Measurements from ENCODE around the gene ELL. TPM values are rescaled to one million over a fixed set of nuclear protein-coding genes. Genes with fewer than 3 reads are reported as not detected.

Gene ELL
- total and polyA plus RNA-seq, 9 of the 15 experiments (the other 6 are each of a cell fraction or from before 2014, with no cell fraction given) = 0.24 to 22.5 (median 4.1) TPM

DNA sequence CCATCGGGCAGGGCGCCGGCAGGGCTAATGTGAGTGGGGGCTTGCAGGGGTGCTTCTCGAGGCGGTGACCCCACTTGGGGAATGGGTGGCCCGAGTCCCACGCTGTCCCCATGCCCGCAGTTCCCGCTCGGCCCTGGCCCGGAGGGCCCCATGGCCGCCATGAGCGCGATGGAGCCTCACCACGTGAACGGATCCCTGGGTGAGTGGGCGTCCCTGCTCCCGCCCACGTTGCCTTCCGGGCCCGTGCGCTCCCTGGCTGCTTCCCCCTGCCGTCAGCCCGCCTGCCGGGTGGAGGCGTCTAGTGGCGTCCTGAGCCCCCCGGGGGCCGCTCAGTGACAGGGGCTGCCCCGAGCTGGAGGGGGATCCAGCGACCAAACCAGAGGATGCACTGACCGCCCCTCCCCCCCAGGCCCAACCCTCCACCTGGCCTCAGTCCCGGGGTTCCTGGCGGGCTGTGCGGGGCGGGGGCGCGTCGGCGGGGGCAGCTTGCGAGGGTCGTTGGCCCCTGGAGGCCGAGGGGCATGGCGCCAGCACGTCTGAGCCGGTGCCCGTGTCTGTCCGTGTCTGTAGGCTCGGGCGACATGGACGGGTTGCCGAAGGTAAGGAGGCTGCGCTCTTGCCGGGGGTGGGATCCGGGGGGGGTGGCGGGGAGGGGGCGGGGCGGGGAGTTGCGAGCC lies 88.7 kb downstream of the ELL start (continued):
- TF ChIP-seq, protein P1, sequence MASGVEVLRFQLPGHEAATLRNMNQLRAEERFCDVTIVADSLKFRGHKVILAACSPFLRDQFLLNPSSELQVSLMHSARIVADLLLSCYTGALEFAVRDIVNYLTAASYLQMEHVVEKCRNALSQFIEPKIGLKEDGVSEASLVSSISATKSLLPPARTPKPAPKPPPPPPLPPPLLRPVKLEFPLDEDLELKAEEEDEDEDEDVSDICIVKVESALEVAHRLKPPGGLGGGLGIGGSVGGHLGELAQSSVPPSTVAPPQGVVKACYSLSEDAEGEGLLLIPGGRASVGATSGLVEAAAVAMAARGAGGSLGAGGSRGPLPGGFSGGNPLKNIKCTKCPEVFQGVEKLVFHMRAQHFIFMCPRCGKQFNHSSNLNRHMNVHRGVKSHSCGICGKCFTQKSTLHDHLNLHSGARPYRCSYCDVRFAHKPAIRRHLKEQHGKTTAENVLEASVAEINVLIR (CRISPR knock-in tag; IDR thresholded peaks at IDR 0.05) = no peak
- TF ChIP-seq SRF (CRISPR knock-in tag; IDR thresholded peaks at IDR 0.05) (no peak), ZNF165 (CRISPR knock-in tag; IDR thresholded peaks at IDR 0.05; ENCODE audit: borderline replicate concordance) (no peak), KHSRP (IDR thresholded peaks at IDR 0.05) (no peak), KDM5B (IDR thresholded peaks at IDR 0.05; ENCODE audit: insufficient replicate concordance, low read depth, low read length) (peak; percentile 38), NR1H2 (CRISPR knock-in tag; IDR thresholded peaks at IDR 0.05) (no peak), CBFB (CRISPR knock-in tag; IDR thresholded peaks at IDR 0.05) (no peak), ASH1L (IDR thresholded peaks at IDR 0.05; ENCODE audit: borderline replicate concordance, low read depth, partially characterized antibody) (no peak), FUS (optimal IDR thresholded peaks at IDR 0.05; ENCODE audit: low read depth, low read length) (peak; percentile 87), CBX2 (IDR thresholded peaks at IDR 0.05; ENCODE audit: insufficient read depth, low read length, poor library complexity, severe bottlenecking) (no peak), NCOA1 (IDR thresholded peaks at IDR 0.05; ENCODE audit: low read depth) (no peak; the same call in 1 of the 2 replicates), ZZZ3 (IDR thresholded peaks at IDR 0.05) (no peak), ZBTB1 (CRISPR knock-in tag; IDR thresholded peaks at IDR 0.05; ENCODE audit: borderline replicate concordance, low read depth) (no peak), TFAM (CRISPR knock-in tag; conservative IDR thresholded peaks at IDR 0.05) (no peak), GATAD2A (IDR thresholded peaks at IDR 0.05) (peak; percentile 33; the same call in 1 of the 2 replicates), ILK (tag; IDR thresholded peaks at IDR 0.05; ENCODE audit: borderline replicate concordance, low read depth) (no peak), ZNF24 (IDR thresholded peaks at IDR 0.05) (no peak), LEF1 (IDR thresholded peaks at IDR 0.05) (no peak), GABPB1 (CRISPR knock-in tag; IDR thresholded peaks at IDR 0.05) (peak; percentile 74)
- TF ChIP-seq, protein P2, sequence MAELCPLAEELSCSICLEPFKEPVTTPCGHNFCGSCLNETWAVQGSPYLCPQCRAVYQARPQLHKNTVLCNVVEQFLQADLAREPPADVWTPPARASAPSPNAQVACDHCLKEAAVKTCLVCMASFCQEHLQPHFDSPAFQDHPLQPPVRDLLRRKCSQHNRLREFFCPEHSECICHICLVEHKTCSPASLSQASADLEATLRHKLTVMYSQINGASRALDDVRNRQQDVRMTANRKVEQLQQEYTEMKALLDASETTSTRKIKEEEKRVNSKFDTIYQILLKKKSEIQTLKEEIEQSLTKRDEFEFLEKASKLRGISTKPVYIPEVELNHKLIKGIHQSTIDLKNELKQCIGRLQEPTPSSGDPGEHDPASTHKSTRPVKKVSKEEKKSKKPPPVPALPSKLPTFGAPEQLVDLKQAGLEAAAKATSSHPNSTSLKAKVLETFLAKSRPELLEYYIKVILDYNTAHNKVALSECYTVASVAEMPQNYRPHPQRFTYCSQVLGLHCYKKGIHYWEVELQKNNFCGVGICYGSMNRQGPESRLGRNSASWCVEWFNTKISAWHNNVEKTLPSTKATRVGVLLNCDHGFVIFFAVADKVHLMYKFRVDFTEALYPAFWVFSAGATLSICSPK (IDR thresholded peaks at IDR 0.05; ENCODE audit: borderline replicate concordance) = no peak
- TF ChIP-seq, protein P3, sequence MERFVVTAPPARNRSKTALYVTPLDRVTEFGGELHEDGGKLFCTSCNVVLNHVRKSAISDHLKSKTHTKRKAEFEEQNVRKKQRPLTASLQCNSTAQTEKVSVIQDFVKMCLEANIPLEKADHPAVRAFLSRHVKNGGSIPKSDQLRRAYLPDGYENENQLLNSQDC (CRISPR knock-in tag; IDR thresholded peaks at IDR 0.05) = no peak
- TF ChIP-seq, protein P4, sequence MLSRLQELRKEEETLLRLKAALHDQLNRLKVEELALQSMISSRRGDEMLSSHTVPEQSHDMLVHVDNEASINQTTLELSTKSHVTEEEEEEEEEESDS (CRISPR knock-in tag; IDR thresholded peaks at IDR 0.05) = no peak
- TF ChIP-seq, protein P5, sequence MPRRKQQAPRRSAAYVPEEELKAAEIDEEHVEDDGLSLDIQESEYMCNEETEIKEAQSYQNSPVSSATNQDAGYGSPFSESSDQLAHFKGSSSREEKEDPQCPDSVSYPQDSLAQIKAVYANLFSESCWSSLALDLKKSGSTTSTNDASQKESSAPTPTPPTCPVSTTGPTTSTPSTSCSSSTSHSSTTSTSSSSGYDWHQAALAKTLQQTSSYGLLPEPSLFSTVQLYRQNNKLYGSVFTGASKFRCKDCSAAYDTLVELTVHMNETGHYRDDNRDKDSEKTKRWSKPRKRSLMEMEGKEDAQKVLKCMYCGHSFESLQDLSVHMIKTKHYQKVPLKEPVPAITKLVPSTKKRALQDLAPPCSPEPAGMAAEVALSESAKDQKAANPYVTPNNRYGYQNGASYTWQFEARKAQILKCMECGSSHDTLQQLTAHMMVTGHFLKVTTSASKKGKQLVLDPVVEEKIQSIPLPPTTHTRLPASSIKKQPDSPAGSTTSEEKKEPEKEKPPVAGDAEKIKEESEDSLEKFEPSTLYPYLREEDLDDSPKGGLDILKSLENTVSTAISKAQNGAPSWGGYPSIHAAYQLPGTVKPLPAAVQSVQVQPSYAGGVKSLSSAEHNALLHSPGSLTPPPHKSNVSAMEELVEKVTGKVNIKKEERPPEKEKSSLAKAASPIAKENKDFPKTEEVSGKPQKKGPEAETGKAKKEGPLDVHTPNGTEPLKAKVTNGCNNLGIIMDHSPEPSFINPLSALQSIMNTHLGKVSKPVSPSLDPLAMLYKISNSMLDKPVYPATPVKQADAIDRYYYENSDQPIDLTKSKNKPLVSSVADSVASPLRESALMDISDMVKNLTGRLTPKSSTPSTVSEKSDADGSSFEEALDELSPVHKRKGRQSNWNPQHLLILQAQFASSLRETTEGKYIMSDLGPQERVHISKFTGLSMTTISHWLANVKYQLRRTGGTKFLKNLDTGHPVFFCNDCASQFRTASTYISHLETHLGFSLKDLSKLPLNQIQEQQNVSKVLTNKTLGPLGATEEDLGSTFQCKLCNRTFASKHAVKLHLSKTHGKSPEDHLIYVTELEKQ (CRISPR knock-in tag; IDR thresholded peaks at IDR 0.05) = no peak
